PC-3 (cell line): ENCODE data around the gene RPS8. TPM values are rescaled to one million over a fixed set of nuclear protein-coding genes. Genes with fewer than 3 reads are reported as not detected.

Experiments
- ATAC-seq: fragments of 200-7000 bp; cut with Tn5 transposase; 2 replicates; pipeline ENCODE4 v1.9.1; 2020; ENCODE audit warnings: mild to moderate bottlenecking, moderate library complexity
- BruUV-seq: library from RNA; stranded (reverse); fragments of 400-500 nt; replicated peaks from 2 replicates; lab custom pipeline; 2021; lab: Mats Ljungman, UMichigan
- CTCF ChIA-PET: fragments of 300-600 bp; sonication (Branson Sonifier 250); formaldehyde crosslinking; loops from one replicate; lab custom pipeline; 2022; ENCODE audit warnings: antibody characterized with exemption; lab: Charles Lee
- POLR2A ChIA-PET: fragments of 300-600 bp; sonication (Branson Sonifier 250); formaldehyde crosslinking; loops from one replicate; lab custom pipeline; 2022; ENCODE audit warnings: antibody characterized with exemption; ENCODE audit not compliant: unreplicated experiment; lab: Charles Lee
- DNase-seq: peaks from one replicate; pipeline ENCODE4 v3.0.0-alpha.2; 2015
- H2AFZ ChIP-seq: fragments of 300-600 bp; sonication (generic); 2 replicates; pipeline ENCODE4 v1.6.0; 2016; ENCODE audit warnings: antibody characterized with exemption, low read length
- H3F3A ChIP-seq: fragments of 300-600 bp; sonication (generic); one replicate; pipeline ENCODE4 v1.6.0; 2017; ENCODE audit warnings: antibody characterized with exemption, low read length, control low read depth, mild to moderate bottlenecking; ENCODE audit not compliant: unreplicated experiment
- H3K27ac ChIP-seq: fragments of 300-600 bp; sonication (generic); 2 replicates; pipeline ENCODE4 v1.5.1; 2016; ENCODE audit warnings: mild to moderate bottlenecking, low read length
- H3K27me3 ChIP-seq: fragments of 300-600 bp; sonication (generic); 2 replicates; pipeline ENCODE4 v1.6.1; 2016; ENCODE audit warnings: low read length, mixed read lengths
- H3K36me3 ChIP-seq: fragments of 300-600 bp; sonication (generic); 2 replicates; pipeline ENCODE4 v1.6.1; 2016; ENCODE audit warnings: low read depth, mixed run types, low read length, mixed read lengths
- H3K4me1 ChIP-seq: fragments of 300-600 bp; sonication (generic); 2 replicates; pipeline ENCODE4 v1.5.1; 2016; ENCODE audit warnings: low read length; ENCODE audit not compliant: insufficient read depth
- H3K4me2 ChIP-seq: fragments of 300-600 bp; sonication (generic); 2 replicates; pipeline ENCODE4 v1.6.0; 2016; ENCODE audit warnings: low read length
- H3K4me3 ChIP-seq: fragments of 300-600 bp; sonication (generic); 2 replicates; pipeline ENCODE4 v1.5.1; 2016; ENCODE audit warnings: mild to moderate bottlenecking, low read length, mixed read lengths
- H3K79me2 ChIP-seq: fragments of 300-600 bp; sonication (generic); 2 replicates; pipeline ENCODE4 v1.6.1; 2017; ENCODE audit warnings: low read length, mixed read lengths
- H3K9ac ChIP-seq: fragments of 300-600 bp; sonication (generic); 2 replicates; pipeline ENCODE4 v1.6.0; 2016; ENCODE audit warnings: mild to moderate bottlenecking, low read length
- H3K9me2 ChIP-seq: fragments of 300-600 bp; sonication (generic); replicated peaks from 2 replicates; pipeline ENCODE4 v1.6.1; 2016; ENCODE audit warnings: mixed run types, low read length, mixed read lengths
- H3K9me3 ChIP-seq: fragments of 300-600 bp; sonication (generic); 2 replicates; pipeline ENCODE4 v1.6.1; 2016; ENCODE audit warnings: low read length, mixed read lengths
- H4K20me1 ChIP-seq: fragments of 300-600 bp; sonication (generic); 2 replicates; pipeline ENCODE4 v1.6.1; 2016; ENCODE audit warnings: low read length, mixed read lengths
- EZH2 ChIP-seq: fragments of 300-600 bp; sonication (generic); IDR thresholded peaks from one replicate; pipeline ENCODE4 v1.6.1; 2017; ENCODE audit warnings: antibody characterized with exemption, mild to moderate bottlenecking, low read length; ENCODE audit not compliant: unreplicated experiment
- EZH2phosphoT487 ChIP-seq: fragments of 300-600 bp; sonication (generic); IDR thresholded peaks from 2 replicates; pipeline ENCODE4 v1.6.1; 2018; ENCODE audit warnings: mild to moderate bottlenecking, antibody characterized with exemption, low read length, borderline replicate concordance
- intact Hi-C: fragments of 100-400 bp; cut with micrococcal nuclease; formaldehyde crosslinking; loops from 2 replicates; pipeline ENCODE4 v1.9.0; 2023
- total RNA-seq: library from RNA; depleted of rRNA; stranded (reverse); fragments of >200 nt; gene quantifications from 2 replicates; pipeline ENCODE4 v1.2.3, GENCODE V29; 2014
- TF ChIP-seq, protein P1 (sequence below): fragments of 300-600 bp; sonication (generic); conservative IDR thresholded peaks from 2 replicates; pipeline ENCODE4 v1.5.1; 2017; ENCODE audit warnings: antibody characterized with exemption, low read depth, mild to moderate bottlenecking, low read length

RPS8 gene
- total RNA-seq, 1 experiment from 2014 or later, result 1,663 TPM

DNA sequence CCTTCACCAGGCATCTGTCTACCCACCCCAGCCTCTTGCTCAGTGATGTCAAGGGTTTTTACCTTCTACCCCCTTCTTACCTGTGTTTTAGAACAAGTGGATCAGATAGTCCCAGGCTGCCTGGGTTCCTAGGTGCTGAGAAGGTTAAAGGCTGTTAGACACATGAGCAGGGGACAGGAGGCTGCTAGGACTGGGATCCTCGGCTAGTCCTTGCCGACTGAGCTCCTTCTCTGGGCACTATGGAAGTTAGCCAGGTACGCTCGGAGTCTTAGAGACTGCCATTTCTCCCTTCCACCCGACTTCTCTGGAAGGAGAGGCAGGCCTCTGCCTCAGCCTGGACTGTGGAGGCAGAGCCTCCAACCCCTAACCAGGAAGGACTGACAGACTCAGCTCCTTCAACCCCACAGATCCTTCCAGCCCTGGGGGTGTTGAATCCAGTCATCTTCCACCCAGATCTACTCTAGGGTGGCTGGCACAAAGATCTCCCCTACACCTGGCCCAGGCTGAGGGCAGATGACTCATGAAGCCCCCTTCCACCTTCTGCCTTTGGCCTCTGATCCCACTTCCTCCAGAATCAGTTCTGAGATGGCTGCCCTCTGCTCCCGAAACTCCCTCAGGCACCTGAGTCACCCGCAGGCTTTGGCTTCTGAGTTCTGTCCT is 31.5 kb downstream of the RPS8 start, which contains the start of gene DYNLT4:
Gene DYNLT4 (minus strand): TSS at position 648 of the 660 bp plus-strand sequence. CDS start 683 bp downstream, outside the sequence.
- H3K79me2 ChIP-seq, result peaks cover 6% of the 10 kb centered on the region
- TSS peak; percentile 88 for BruUV-seq
- 0 out of 2 replicates have a peak within 1 kb of the TSS, but pooled peaks have one; percentile 11 for H2AFZ ChIP-seq

DNA sequence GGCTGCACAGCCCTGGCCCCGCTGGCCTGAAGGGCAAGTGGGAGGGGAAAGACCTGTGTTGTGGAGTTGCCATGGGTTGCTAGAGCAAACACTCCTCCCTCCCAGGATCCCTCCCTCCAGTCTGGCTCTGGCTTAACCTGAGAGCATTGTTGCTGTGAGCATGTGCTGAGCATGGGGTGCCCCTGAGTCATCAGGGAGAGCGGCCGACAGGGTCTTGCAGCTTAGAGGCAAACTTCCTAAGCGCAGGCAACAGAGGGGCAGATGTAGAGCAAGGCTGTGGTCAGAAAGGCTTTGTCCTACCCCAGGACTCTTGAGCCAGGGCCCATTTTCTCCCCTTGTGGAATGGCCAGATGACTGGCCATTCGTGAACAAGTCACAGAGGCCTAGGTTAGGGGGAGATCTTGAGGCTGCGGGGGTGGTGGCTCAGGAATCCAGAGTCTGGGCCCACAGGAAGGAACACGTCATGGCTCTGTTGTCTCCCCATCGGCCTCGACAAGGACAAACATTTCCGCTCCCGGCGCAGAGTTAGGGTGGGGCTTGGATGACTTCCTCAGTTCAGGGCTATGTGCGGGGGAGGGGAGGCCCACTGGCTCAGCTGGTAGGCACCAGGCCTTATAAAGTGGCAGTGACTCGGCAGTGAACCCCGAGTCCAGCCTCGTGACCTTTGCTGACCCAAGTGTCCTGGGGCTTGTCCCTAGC is 32.2 kb downstream of the RPS8 start:
- Histone ChIP-seq H3K9me2 (no peaks in the 10 kb centered on the region), H2AFZ (0 out of 2 replicates have a peak overlapping the region, but pooled peaks have one; percentile 11), H3K9me3 (no peaks in the 10 kb centered on the region), H4K20me1 (no peaks in the 10 kb centered on the region), H3K27me3 (no peaks in the 10 kb centered on the region), H3K4me2 (peak overlapping the region; percentile 66), H3K4me3 (no peak overlapping the region), H3F3A (peaks cover 5% of the 10 kb centered on the region), H3K36me3 (peaks cover 7% of the 10 kb centered on the region; the same call in 1 of the 2 replicates), H3K79me2 (no peaks in the 10 kb centered on the region), H3K4me1 (peaks cover 44% of the 10 kb centered on the region), H3K27ac (peak overlapping the region; percentile 98), H3K9ac (peak overlapping the region; percentile 87)
- ChIA-PET POLR2A (interaction anchor here (1.0 kb wide), 1 partner anchor 8 kb away, joined by 3 read pairs; no protein-coding TSS in a partner anchor), CTCF (no interaction called here)
- DNase-seq, result peak; percentile 97
- no peak for TF ChIP-seq EZH2phosphoT487
- TF ChIP-seq EZH2, result no peak
- TF ChIP-seq, protein P1, sequence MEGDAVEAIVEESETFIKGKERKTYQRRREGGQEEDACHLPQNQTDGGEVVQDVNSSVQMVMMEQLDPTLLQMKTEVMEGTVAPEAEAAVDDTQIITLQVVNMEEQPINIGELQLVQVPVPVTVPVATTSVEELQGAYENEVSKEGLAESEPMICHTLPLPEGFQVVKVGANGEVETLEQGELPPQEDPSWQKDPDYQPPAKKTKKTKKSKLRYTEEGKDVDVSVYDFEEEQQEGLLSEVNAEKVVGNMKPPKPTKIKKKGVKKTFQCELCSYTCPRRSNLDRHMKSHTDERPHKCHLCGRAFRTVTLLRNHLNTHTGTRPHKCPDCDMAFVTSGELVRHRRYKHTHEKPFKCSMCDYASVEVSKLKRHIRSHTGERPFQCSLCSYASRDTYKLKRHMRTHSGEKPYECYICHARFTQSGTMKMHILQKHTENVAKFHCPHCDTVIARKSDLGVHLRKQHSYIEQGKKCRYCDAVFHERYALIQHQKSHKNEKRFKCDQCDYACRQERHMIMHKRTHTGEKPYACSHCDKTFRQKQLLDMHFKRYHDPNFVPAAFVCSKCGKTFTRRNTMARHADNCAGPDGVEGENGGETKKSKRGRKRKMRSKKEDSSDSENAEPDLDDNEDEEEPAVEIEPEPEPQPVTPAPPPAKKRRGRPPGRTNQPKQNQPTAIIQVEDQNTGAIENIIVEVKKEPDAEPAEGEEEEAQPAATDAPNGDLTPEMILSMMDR, result no peak
- peak; percentile 89 for ATAC-seq
- intact Hi-C loops, result no loop called here
- TSS peak; percentile 56 for BruUV-seq

More for the DNA sequence above, 31.5 kb downstream of the RPS8 start, which contains the start of gene DYNLT4:
- H3K27ac ChIP-seq, result peak within 1 kb of the TSS; percentile 98
- POLR2A ChIA-PET, result no interaction called here
- H3F3A ChIP-seq, result peaks cover 5% of the 10 kb centered on the region
- TF ChIP-seq EZH2phosphoT487 (no peak), EZH2 (no peak)
- TF ChIP-seq, protein P1, result no peak
- H3K36me3 ChIP-seq, result peaks cover 7% of the 10 kb centered on the region; the same call in 1 of the 2 replicates
- CTCF ChIA-PET, result interaction anchor here (0.6 kb wide), 1 partner anchor 13 kb away, joined by 3 read pairs; no protein-coding TSS in a partner anchor
- H3K9ac ChIP-seq, result peak within 1 kb of the TSS; percentile 87
- intact Hi-C loops, result no loop called here
- no peak within 1 kb of the TSS for H3K4me3 ChIP-seq
- peaks cover 4% of the 10 kb centered on the region; the same call in 1 of the 2 replicates for H4K20me1 ChIP-seq
- no peak for DNase-seq
- H3K4me1 ChIP-seq, result peaks cover 45% of the 10 kb centered on the region
- H3K9me2 ChIP-seq, result no peaks in the 10 kb centered on the region
- H3K9me3 ChIP-seq, result no peaks in the 10 kb centered on the region
- H3K27me3 ChIP-seq, result no peaks in the 10 kb centered on the region
- H3K4me2 ChIP-seq, result peak within 1 kb of the TSS; percentile 66
- ATAC-seq, result peak; percentile 7; the same call in 1 of the 2 replicates
